ENCODE data around the gene METTL15.
"Not testable (repeated sequence)": the region's sequence is repeated elsewhere in the genome, so short reads cannot be mapped to it uniquely, and the experiment has no call there.

DNA sequence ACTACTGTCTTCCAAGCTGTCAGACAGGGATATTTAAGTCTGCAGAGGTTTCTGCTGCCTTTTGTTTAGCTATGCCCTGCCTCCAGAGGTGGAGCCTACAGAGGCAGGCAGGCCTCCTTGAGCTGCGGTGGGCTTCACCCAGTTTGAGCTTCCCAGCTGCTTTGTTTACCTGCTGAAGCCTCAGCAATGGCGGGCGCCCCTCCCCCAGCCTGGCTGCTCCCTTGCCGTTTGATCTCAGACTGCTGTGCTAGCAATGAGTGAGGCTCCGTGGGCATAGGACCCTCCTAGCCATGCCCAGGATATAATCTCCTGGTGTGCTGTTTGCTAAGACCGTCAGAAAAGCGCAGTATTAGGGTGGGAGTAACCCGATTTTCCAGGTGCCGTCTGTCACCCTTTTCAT is 113.9 kb downstream of the METTL15 start:
- TF ChIP-seq CTCF (conservative IDR thresholded peaks at IDR 0.05; ENCODE audit: low read length); EZH2phosphoT487 (IDR thresholded peaks at IDR 0.05; ENCODE audit: borderline replicate concordance, low read depth, low read length): not testable (repeated sequence)
